ENCODE data around the gene MAP6. TPM values are rescaled to one million over a fixed set of nuclear protein-coding genes. Genes with fewer than 3 reads are reported as not detected.
"Not testable (repeated sequence)": the region's sequence is repeated elsewhere in the genome, so short reads cannot be mapped to it uniquely, and the experiment has no call there.

Gene MAP6
- total and polyA plus RNA-seq, 8 donors = 0.58 to 27.2 (median 3.6) TPM

DNA sequence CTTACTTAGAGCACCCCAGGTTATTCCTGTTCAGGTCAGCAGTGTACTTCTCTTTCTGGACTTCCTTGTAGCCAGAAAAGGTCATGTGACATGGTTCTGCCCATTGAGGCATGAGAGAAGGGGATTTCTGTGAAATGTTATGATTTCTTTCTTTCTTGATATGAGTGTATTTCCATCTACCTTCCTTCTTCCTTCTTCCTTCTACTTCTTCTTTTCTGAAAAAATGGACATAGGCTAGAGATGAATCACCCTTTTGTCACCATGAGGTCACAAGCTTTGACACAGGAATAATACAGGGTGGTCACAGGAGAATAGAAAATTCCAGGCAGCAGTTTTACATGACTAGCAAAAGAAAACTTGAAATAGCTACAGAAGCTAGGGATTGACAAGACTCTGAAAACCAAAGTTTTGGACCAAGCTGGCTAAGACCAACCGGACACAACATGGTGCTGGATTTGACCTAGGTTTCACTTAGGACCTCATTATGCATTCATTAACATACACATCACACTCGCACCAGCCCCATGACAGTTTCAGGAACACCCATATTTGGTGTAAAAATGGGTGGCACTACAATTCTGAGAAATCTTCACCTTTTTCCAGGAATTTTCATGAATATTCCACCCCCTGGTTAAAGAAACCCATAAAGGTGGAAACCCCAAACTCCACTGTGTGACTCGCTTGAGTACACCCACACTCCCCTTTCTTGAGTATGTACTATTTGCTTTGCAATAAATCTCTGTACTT lies 21.2 kb upstream of the MAP6 start:
- no peaks in the 10 kb centered on the region for H3K4me1 ChIP-seq
- TF ChIP-seq, protein P1, sequence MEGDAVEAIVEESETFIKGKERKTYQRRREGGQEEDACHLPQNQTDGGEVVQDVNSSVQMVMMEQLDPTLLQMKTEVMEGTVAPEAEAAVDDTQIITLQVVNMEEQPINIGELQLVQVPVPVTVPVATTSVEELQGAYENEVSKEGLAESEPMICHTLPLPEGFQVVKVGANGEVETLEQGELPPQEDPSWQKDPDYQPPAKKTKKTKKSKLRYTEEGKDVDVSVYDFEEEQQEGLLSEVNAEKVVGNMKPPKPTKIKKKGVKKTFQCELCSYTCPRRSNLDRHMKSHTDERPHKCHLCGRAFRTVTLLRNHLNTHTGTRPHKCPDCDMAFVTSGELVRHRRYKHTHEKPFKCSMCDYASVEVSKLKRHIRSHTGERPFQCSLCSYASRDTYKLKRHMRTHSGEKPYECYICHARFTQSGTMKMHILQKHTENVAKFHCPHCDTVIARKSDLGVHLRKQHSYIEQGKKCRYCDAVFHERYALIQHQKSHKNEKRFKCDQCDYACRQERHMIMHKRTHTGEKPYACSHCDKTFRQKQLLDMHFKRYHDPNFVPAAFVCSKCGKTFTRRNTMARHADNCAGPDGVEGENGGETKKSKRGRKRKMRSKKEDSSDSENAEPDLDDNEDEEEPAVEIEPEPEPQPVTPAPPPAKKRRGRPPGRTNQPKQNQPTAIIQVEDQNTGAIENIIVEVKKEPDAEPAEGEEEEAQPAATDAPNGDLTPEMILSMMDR (IDR thresholded peaks at IDR 0.05) = no peak
- TF ChIP-seq EP300 (IDR thresholded peaks at IDR 0.05) (no peak), POLR2AphosphoS5 (IDR thresholded peaks at IDR 0.05) (no peak), POLR2A (IDR thresholded peaks at IDR 0.05) (no peak)
- 64 to 82% (median 71%) methylated on average over 3 of the region's 3 CpGs for WGBS, 5 donors
- DNase-seq = no peak
- no peak overlapping the region for H3K4me3 ChIP-seq
- intact Hi-C loops (cut with DNase I; ENCODE audit: low total_unique reads) = no loop called here
- no peaks in the 10 kb centered on the region for H3K36me3 ChIP-seq
- H3K9me3 ChIP-seq = peaks cover 0 to 16% (median 15%) of the 10 kb centered on the region in 4 donors
- H3K27ac ChIP-seq = no peak overlapping the region
- peaks cover 0 to 13% (median 0%) of the 10 kb centered on the region in 3 donors for H3K27me3 ChIP-seq

DNA sequence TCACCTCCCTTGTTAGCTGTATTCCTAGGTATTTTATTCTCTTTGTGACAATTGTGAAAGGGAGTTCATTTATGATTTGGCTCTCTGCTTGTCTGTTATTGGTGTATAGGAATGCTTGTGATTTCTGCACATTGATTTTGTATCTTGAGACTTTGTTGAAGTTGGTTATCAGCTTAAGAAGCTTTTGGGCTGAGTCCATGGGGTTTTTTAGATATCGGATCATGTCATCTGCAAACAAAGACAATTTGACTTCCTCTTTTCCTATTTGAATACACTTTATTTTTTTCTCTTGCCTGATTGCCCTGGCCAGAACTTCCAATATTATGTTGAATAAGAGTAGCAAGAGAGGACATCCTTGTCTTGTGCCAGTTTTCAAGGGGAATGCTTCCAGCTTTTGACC lies 15.0 kb upstream of the MAP6 start:
- H3K27me3 ChIP-seq = peaks cover 0 to 22% (median 13%) of the 10 kb centered on the region in 3 donors
- H3K4me1 ChIP-seq; DNase-seq; intact Hi-C loops (cut with DNase I; ENCODE audit: low total_unique reads); H3K27ac ChIP-seq; H3K36me3 ChIP-seq; H3K4me3 ChIP-seq: not testable (repeated sequence)
- 64 to 76% (median 73%) methylated on average over 1 of the region's 1 CpG for WGBS, 5 donors
- H3K9me3 ChIP-seq = peaks cover 0 to 18% (median 18%) of the 10 kb centered on the region in 4 donors

DNA sequence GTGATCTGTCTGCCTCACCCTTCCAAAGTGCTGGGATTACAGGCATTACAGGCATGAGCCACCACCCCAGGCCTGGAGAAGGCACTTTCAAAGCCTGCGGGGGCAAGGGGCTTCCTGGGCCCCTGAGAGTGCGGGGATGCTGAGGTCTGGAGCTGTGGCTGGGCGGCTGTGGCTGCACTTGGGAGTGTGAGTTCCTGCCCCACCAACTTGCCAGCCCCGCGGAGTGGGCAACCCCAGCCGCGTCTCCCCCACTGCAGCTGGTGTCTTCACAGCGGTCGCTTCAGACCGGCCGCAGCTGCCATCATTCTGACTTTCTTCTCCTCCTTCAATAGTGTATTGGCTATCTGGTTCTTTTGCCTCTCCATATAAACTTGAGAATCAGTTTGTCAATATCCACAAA lies 10.7 kb upstream of the MAP6 start:
- TF ChIP-seq POLR2A (IDR thresholded peaks at IDR 0.05) (no peak), POLR2AphosphoS5 (IDR thresholded peaks at IDR 0.05) (no peak), EP300 (IDR thresholded peaks at IDR 0.05) (no peak)
- TF ChIP-seq, protein P1 (IDR thresholded peaks at IDR 0.05) = no peak
- H3K4me1 ChIP-seq = no peaks in the 10 kb centered on the region
- no peak overlapping the region for H3K27ac ChIP-seq
- WGBS, 5 donors = 84 to 92% (median 88%) methylated on average over 9 to 11 of the region's 11 CpGs
- H3K27me3 ChIP-seq = peaks cover 0 to 24% (median 18%) of the 10 kb centered on the region in 3 donors
- H3K9me3 ChIP-seq = no peaks in the 10 kb centered on the region
- H3K4me3 ChIP-seq = no peak overlapping the region
- H3K36me3 ChIP-seq = no peaks in the 10 kb centered on the region
- intact Hi-C loops (cut with DNase I; ENCODE audit: low total_unique reads) = no loop called here
- no peak for DNase-seq

DNA sequence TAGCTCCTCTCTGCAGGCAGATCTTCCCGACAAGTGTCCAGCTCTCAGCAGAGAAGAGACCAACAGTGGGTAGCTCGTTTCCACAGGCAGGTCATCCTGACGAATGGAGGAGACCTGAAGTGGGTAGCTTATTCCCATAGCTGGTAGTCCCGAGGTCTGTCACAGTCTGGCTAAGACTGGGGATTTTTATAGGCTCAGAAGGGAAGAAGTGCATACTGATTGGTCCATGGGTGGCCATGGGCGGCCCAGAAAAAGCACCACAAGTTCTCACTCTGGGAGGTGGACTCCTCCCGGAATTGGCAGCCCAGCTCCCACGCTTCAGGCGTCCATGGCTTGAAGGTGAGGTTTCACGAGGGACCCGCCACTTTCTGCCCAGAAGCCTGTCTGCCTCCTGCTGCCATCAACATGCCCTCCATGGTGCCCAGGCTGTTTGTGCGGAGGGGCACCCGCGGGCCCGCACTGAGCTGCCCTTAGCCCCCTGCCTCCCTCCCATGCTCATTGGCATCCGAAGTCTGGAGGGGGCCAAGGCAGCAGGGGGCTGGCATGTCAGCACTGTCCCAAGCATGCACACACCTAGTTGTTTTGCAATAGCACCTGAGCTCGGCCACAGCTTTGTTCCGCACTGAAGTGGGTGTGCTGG lies 9.9 kb upstream of the MAP6 start:
- TF ChIP-seq POLR2AphosphoS5 (IDR thresholded peaks at IDR 0.05) (no peak), POLR2A (IDR thresholded peaks at IDR 0.05) (no peak), EP300 (IDR thresholded peaks at IDR 0.05) (no peak)
- TF ChIP-seq, protein P1 (IDR thresholded peaks at IDR 0.05) = no peak
- Histone ChIP-seq H3K4me1 (no peaks in the 10 kb centered on the region), H3K27ac (no peak overlapping the region), H3K9me3 (peaks cover 0 to 6% (median 2%) of the 10 kb centered on the region in 4 donors), H3K27me3 (peaks cover 0 to 24% (median 18%) of the 10 kb centered on the region in 3 donors), H3K4me3 (no peak overlapping the region), H3K36me3 (no peaks in the 10 kb centered on the region)
- no peak for DNase-seq
- WGBS, 5 donors = 75 to 83% (median 77%) methylated on average over 10 to 17 of the region's 17 CpGs
- intact Hi-C loops (cut with DNase I; ENCODE audit: low total_unique reads) = no loop called here
